Activated CD4-positive, alpha-beta T cell treated with anti-CD3 and anti-CD28 coated beads, Interleukin-2, amount 10 ng/mL, durations not matched to agents 24 days and 14 days (primary cell): ENCODE measurements around the gene CTNNBL1. TPM values are rescaled to one million over a fixed set of nuclear protein-coding genes. Genes with fewer than 3 reads are reported as not detected.
"Not testable (repeated sequence)": the region's sequence is repeated elsewhere in the genome, so short reads cannot be mapped to it uniquely, and the experiment has no call there.

ENCODE experiments used
- DNase-seq: peaks from one replicate; pipeline ENCODE4 v3.0.0; 2022
- H3K27ac Mint-ChIP-seq: one replicate; pipeline ENCODE4 v1.8.0; 2022; ENCODE audit warnings: mild to moderate bottlenecking, mixed read lengths
- H3K27me3 Mint-ChIP-seq: one replicate; pipeline ENCODE4 v1.8.0; 2022; ENCODE audit warnings: mixed read lengths
- H3K36me3 Mint-ChIP-seq: one replicate; pipeline ENCODE4 v1.8.0; 2022; ENCODE audit warnings: low read depth, mild to moderate bottlenecking, mixed read lengths
- H3K4me1 Mint-ChIP-seq: one replicate; pipeline ENCODE4 v1.8.0; 2021; ENCODE audit warnings: mixed read lengths
- H3K4me3 Mint-ChIP-seq: one replicate; pipeline ENCODE4 v1.8.0; 2022; ENCODE audit warnings: mild to moderate bottlenecking, moderate library complexity, mixed read lengths
- H3K9me3 Mint-ChIP-seq: one replicate; pipeline ENCODE4 v1.8.0; 2021; ENCODE audit warnings: mixed read lengths
- intact Hi-C: fragments of 100-400 bp; cut with micrococcal nuclease; formaldehyde crosslinking; loops from one replicate; pipeline ENCODE4 v1.15.1; 2023
- total RNA-seq: library from RNA; stranded (reverse); gene quantifications from 2 replicates; pipeline ENCODE4 v1.2.3, GENCODE V29; 2022

The CTNNBL1 gene
- total RNA-seq, 1 donor from 2014 or later, result 105 TPM

GRCh38 chr20:37711001-37711400, 17.2 kb downstream of the CTNNBL1 start:
- Mint-ChIP-seq H3K27ac (no peak overlapping the region), H3K9me3 (no peaks in the 10 kb centered on the region), H3K4me1 (peaks cover 4% of the 10 kb centered on the region), H3K27me3 (no peaks in the 10 kb centered on the region), H3K36me3 (peaks cover 8% of the 10 kb centered on the region), H3K4me3 (no peak overlapping the region)
- no peak for DNase-seq
- intact Hi-C loops, result no loop called here

- Mint-ChIP-seq H3K4me3 (no peak overlapping the region), H3K36me3 (peaks cover 16% of the 10 kb centered on the region)
- intact Hi-C loops, result no loop called here
These were observed 18.4 kb downstream of the CTNNBL1 start for GRCh38 chr20:37711994-37712964.

GRCh38 chr20:37713396-37713795, 19.6 kb downstream of the CTNNBL1 start:
- no peak for DNase-seq
- intact Hi-C loops, result no loop called here
- no peak overlapping the region for H3K4me3 Mint-ChIP-seq
- no peaks in the 10 kb centered on the region for H3K27me3 Mint-ChIP-seq
- no peak overlapping the region for H3K27ac Mint-ChIP-seq
- H3K36me3 Mint-ChIP-seq, result peaks cover 16% of the 10 kb centered on the region
- H3K9me3 Mint-ChIP-seq, result no peaks in the 10 kb centered on the region
- peaks cover 4% of the 10 kb centered on the region for H3K4me1 Mint-ChIP-seq

More at GRCh38 chr20:37711994-37712964, 18.4 kb downstream of the CTNNBL1 start:
- Mint-ChIP-seq H3K4me1 (peaks cover 4% of the 10 kb centered on the region), H3K9me3 (no peaks in the 10 kb centered on the region), H3K27me3 (no peaks in the 10 kb centered on the region), H3K27ac (no peak overlapping the region)
- DNase-seq, result no peak

GRCh38 chr20:37714978-37715672, 21.3 kb downstream of the CTNNBL1 start:
- H3K27me3 Mint-ChIP-seq, result no peaks in the 10 kb centered on the region

GRCh38 chr20:37721751-37722150, 27.9 kb downstream of the CTNNBL1 start:
- H3K9me3 Mint-ChIP-seq, result peaks cover 7% of the 10 kb centered on the region
- no peaks in the 10 kb centered on the region for H3K4me1 Mint-ChIP-seq
- H3K4me3 Mint-ChIP-seq, result no peak overlapping the region
- no peak overlapping the region for H3K27ac Mint-ChIP-seq
- no peak for DNase-seq
- peaks cover 11% of the 10 kb centered on the region for H3K36me3 Mint-ChIP-seq
- intact Hi-C loops, result no loop called here
- H3K27me3 Mint-ChIP-seq, result no peaks in the 10 kb centered on the region

More at GRCh38 chr20:37714978-37715672, 21.3 kb downstream of the CTNNBL1 start:
- Mint-ChIP-seq H3K4me3 (no peak overlapping the region), H3K36me3 (peaks cover 16% of the 10 kb centered on the region), H3K9me3 (no peaks in the 10 kb centered on the region), H3K4me1 (peaks cover 4% of the 10 kb centered on the region), H3K27ac (no peak overlapping the region)
- no peak for DNase-seq
- intact Hi-C loops, result no loop called here

GRCh38 chr20:37722312-37722711, 28.5 kb downstream of the CTNNBL1 start:
- H3K9me3 Mint-ChIP-seq, intact Hi-C loops, DNase-seq, H3K27ac Mint-ChIP-seq, H3K4me3 Mint-ChIP-seq, H3K36me3 Mint-ChIP-seq, H3K27me3 Mint-ChIP-seq, H3K4me1 Mint-ChIP-seq: not testable (repeated sequence)

GRCh38 chr20:37723668-37724067, 29.8 kb downstream of the CTNNBL1 start:
- peaks cover 4% of the 10 kb centered on the region for H3K4me1 Mint-ChIP-seq
- DNase-seq, result no peak
- intact Hi-C loops, result no loop called here
- H3K4me3 Mint-ChIP-seq, result no peak overlapping the region
- H3K27ac Mint-ChIP-seq, result no peak overlapping the region
- no peaks in the 10 kb centered on the region for H3K27me3 Mint-ChIP-seq
- H3K9me3 Mint-ChIP-seq, result peaks cover 7% of the 10 kb centered on the region
- H3K36me3 Mint-ChIP-seq, result peaks cover 7% of the 10 kb centered on the region

- peaks cover 7% of the 10 kb centered on the region for H3K9me3 Mint-ChIP-seq
- no peak for DNase-seq
- H3K4me1 Mint-ChIP-seq, result peaks cover 9% of the 10 kb centered on the region
- intact Hi-C loops, result no loop called here
- H3K36me3 Mint-ChIP-seq, result peaks cover 7% of the 10 kb centered on the region
- H3K27ac Mint-ChIP-seq, result no peak overlapping the region
- no peaks in the 10 kb centered on the region for H3K27me3 Mint-ChIP-seq
- H3K4me3 Mint-ChIP-seq, result no peak overlapping the region
These were observed 31.3 kb downstream of the CTNNBL1 start for GRCh38 chr20:37725165-37725564.

- Mint-ChIP-seq H3K4me3 (no peak overlapping the region), H3K27me3 (no peaks in the 10 kb centered on the region), H3K27ac (no peak overlapping the region), H3K4me1 (peaks cover 9% of the 10 kb centered on the region), H3K36me3 (peaks cover 7% of the 10 kb centered on the region), H3K9me3 (peaks cover 7% of the 10 kb centered on the region)
- intact Hi-C loops, result no loop called here
- DNase-seq, result no peak
These were observed 32.0 kb downstream of the CTNNBL1 start for GRCh38 chr20:37725855-37726254.

GRCh38 chr20:37726321-37726720, 32.5 kb downstream of the CTNNBL1 start:
- H3K27ac Mint-ChIP-seq, result no peak overlapping the region
- H3K4me3 Mint-ChIP-seq, result no peak overlapping the region
- DNase-seq, result no peak
- H3K36me3 Mint-ChIP-seq, result peaks cover 8% of the 10 kb centered on the region
- intact Hi-C loops, result no loop called here
- no peaks in the 10 kb centered on the region for H3K27me3 Mint-ChIP-seq
- peaks cover 7% of the 10 kb centered on the region for H3K9me3 Mint-ChIP-seq
- peaks cover 9% of the 10 kb centered on the region for H3K4me1 Mint-ChIP-seq

GRCh38 chr20:37726971-37727956, 33.4 kb downstream of the CTNNBL1 start:
- H3K27ac Mint-ChIP-seq, result no peak overlapping the region
- H3K36me3 Mint-ChIP-seq, result peaks cover 4% of the 10 kb centered on the region
- no peak for DNase-seq
- H3K4me3 Mint-ChIP-seq, result no peak overlapping the region
- H3K9me3 Mint-ChIP-seq, result no peaks in the 10 kb centered on the region
- intact Hi-C loops, result no loop called here
- H3K27me3 Mint-ChIP-seq, result no peaks in the 10 kb centered on the region
- peaks cover 9% of the 10 kb centered on the region for H3K4me1 Mint-ChIP-seq

GRCh38 chr20:37727957-37728634, 34.3 kb downstream of the CTNNBL1 start:
- DNase-seq, result no peak
- H3K27me3 Mint-ChIP-seq, result no peaks in the 10 kb centered on the region
- peaks cover 14% of the 10 kb centered on the region for H3K4me1 Mint-ChIP-seq
- H3K9me3 Mint-ChIP-seq, result no peaks in the 10 kb centered on the region
- no peak overlapping the region for H3K27ac Mint-ChIP-seq
- intact Hi-C loops, result no loop called here
- H3K36me3 Mint-ChIP-seq, result peaks cover 9% of the 10 kb centered on the region
- no peak overlapping the region for H3K4me3 Mint-ChIP-seq

- Mint-ChIP-seq H3K27ac (no peak overlapping the region), H3K4me1 (peaks cover 15% of the 10 kb centered on the region), H3K4me3 (no peak overlapping the region), H3K36me3 (peaks cover 13% of the 10 kb centered on the region), H3K27me3 (no peaks in the 10 kb centered on the region), H3K9me3 (no peaks in the 10 kb centered on the region)
- no peak for DNase-seq
- intact Hi-C loops, result no loop called here
These were observed 34.8 kb downstream of the CTNNBL1 start for GRCh38 chr20:37728635-37728983.
